PC-3 (cell line): ENCODE measurements around the gene NANOGP8.

Source experiments
- CTCF ChIP-seq: fragments of 300-600 bp; sonication (generic); conservative IDR thresholded peaks from 2 replicates; pipeline ENCODE4 v1.5.1; 2017; ENCODE audit warnings: antibody characterized with exemption, low read depth, mild to moderate bottlenecking, low read length
- EZH2 ChIP-seq: fragments of 300-600 bp; sonication (generic); IDR thresholded peaks from one replicate; pipeline ENCODE4 v1.6.1; 2017; ENCODE audit warnings: antibody characterized with exemption, mild to moderate bottlenecking, low read length; ENCODE audit not compliant: unreplicated experiment
- EZH2phosphoT487 ChIP-seq: fragments of 300-600 bp; sonication (generic); IDR thresholded peaks from 2 replicates; pipeline ENCODE4 v1.6.1; 2018; ENCODE audit warnings: mild to moderate bottlenecking, antibody characterized with exemption, low read length, borderline replicate concordance

- TF ChIP-seq CTCF, result no peak
- no peak for TF ChIP-seq EZH2phosphoT487
- TF ChIP-seq EZH2, result no peak
Measured at GRCh38 chr15:35043373-35044095, 41.6 kb downstream of the NANOGP8 start.
